ENCODE measurements around the gene YPEL2.

YPEL2 gene

GRCh38 chr17:59357219-59357697, 25.8 kb downstream of the YPEL2 start:
- DNase-seq: no peak

- peak; percentile 73 for DNase-seq
Observed at GRCh38 chr17:59357929-59358328, 26.5 kb downstream of the YPEL2 start.

GRCh38 chr17:59361386-59361785, 29.9 kb downstream of the YPEL2 start:
- peak; percentile 85 for DNase-seq

DNA sequence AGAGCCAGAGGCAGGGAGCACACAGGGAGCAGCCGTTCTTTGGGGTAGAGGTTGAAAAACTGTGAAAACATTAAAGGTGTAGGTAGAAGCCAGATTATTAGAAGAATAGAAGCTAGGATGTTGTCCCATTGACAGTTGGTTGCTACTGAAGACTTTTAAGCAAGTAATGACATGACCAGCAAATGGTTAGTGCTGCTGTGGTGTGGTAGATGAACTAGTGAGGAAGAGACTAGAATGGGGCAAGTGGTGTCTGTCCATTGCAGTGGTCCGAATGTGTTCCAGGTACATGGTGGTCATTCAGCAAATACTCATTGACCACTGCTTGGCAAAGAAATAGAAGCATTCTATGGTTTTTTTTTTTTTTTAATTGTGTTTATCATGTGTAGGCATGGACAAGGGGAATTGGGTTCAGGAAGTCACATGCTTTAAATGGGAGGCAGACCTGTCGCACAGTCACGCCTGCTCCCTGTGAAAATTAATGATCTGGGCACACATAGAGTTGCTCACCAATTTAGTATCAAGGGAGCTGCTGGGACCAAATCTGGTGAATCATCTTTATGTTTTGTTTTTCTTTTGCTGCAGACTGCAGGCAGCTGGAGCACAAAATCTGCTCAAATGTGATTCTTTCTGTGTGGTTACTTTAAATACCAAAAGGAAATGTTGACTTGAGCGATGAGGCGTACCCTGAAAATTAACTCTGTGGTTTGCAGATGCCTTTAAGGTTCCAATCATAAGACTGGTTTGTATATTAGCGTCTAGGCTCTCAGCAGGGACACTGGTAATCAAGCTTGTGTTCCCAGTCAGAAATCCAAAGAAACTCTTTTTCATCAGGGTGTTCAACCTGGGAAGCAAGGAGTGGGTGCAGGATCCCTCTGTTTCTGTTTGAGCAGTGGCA, 30.7 kb downstream of the YPEL2 start:
- peak; percentile 90 for DNase-seq

GRCh38 chr17:59362811-59363205, 31.4 kb downstream of the YPEL2 start:
- DNase-seq: no peak

GRCh38 chr17:59365383-59365981, 34.0 kb downstream of the YPEL2 start:
- no peak for DNase-seq

DNA sequence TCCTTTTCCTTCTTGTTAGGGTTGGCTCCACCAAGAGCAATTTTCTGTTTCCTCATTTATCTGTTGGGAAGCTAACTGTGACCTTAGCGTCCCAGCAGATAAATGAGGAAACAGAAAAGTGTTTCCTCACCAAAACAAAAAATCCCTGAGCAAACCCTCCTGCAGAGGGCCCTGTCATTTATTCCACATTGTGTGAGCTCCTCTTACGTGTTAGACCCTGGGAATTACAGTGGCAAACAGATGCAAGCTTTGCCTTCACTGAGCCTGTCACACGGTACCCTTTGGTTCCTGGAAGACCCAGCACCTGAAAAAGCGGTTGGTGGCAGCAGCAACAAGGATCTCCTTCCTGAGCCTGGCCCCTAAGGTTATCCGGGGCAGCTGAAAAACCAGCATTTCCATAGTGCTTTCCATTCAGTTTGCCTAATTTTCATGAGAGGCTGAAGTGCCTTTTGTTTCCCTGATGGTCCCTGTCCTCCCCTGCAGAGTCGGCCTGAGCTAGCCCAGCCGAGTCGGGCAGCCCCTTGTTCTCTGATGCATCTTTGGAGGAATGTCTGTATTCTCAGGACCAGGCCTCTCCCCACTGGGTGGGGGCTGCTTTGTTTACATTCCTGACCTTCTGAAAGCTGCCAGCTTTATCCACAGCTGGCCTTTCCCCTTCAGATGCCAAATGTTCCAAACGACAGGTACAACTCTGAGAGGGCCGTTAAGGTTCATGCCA, 34.7 kb downstream of the YPEL2 start:
- no peak for DNase-seq

GRCh38 chr17:59366773-59367656, 35.6 kb downstream of the YPEL2 start:
- peak; percentile 25 for DNase-seq

DNA sequence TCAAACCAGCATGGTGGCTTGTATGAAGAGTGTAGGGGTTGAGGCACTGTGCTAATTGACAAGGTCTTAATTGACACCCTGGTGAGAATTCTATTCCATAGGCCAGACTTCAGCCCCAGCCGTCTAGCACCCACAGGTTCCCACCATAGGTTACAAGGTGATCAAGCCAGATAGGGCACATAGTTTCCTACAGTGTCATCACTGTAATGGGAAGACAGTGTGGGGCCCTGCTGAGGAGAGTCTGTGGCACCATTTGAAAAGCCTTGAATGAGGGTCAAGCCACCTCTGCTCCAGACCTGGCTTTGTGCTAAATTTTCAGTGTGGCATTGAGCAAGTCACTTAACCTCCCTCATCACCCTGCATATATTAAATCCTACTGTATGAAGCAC, 36.2 kb downstream of the YPEL2 start:
- no peak for DNase-seq

DNA sequence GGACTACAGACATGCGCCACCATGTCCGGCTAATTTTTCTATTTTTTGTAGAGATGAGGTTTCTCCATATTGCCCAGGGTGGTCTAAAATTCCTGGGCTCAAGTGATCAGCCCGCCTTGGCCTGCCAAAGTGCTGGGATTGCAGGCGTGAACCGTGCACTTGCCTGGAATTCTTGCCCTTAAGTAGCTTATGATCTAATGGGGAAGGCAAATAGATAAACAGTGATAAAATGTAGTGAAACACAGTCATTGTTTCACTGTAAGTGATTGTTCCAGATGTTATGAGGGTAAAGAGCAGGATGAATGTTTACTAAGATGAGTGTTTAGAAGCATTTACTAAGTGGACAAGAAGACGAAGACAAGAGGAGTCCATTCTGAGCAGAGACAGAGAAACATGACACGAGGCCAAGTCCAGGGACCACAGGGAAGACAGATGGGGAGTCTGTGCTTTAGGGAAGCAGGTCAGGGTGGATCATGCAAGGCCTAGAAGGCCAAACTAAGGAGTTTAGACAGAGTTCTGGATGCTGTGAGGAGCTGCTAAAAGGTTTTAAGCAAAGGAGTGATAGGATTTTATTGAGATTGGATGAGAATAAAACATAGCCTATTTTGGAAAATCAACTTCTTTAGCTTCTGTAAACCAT, 36.9 kb downstream of the YPEL2 start:
- DNase-seq: no peak

DNA sequence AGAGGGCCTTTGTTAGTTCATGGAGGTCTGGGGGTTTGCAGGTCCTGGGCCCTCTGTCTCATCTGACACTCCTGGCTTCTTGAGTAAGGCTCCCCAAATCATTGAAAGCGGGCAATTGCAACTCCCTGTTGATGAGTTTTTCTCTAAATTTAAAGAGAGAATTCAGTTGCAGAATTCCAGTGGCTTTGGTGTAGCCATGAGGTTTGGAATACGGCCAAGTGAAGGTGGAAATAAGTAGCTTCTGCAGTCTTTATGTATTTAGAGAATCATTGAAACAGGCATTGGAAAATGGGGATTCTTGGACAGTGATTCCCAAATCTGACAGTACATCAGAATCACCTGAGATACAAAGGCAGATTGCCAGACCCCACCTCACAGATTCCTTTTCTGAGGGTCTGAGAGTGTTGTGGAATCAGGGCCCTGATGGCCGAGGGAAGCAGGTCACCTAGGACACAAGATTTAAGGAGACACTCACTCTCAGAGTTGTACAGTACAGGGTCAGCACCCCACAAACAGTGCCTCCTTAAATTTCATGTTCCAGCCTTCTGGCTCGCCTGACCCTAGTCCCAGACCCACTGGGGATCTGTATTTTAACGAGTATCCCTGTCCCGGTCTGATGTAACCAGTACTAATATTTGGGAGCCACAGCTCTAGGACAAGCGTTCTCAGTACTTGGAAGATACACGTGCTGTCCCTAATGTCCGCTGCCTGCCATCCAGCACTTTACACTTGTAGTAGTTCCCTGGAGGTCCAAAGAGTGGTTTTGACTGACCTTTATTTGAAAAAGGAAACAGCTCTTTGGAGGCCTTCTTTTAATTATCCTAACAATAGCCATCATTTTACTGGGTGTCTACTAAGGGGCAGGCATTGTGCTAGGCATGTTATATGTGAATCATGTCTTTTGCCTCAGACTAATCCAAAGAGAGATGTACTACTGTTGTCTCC, 37.8 kb downstream of the YPEL2 start:
- no peak for DNase-seq

DNA sequence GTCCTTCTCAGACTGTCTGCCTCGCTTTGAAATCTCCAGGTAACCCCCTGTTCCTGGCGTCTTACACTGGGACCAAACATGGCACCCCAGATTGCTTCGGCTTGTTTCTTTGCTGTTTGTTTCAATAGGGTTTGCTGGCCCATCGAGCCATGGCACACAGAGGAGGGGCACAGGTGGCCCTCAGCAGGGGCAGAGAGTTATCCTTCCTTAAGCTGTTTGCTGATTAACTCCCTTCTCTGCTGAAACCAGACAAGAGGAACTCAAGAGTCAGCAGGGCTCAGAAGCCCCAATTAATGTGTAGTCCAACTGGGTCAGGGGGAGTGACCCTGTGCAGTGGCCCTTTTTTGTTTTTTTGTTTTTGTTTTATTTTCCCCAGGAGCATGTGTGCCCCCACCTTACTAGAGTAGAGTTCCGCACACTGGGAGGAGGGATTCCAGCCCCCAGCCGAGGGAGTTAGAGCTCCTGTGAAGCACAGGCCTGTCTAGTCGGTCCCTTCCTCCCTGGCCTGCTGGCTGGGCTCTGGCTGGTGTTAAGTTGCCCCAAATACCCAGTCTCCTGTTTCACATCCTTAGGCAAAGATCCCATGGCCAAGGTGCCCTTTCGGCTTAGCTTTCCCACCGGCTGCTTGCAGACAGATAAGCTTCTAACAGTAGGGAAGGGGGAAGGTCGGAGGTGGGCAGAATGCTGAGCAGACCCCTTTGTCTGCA, 39.3 kb downstream of the YPEL2 start:
- DNase-seq: no peak

- DNase-seq: no peak
Observed at GRCh38 chr17:59371416-59372100, 40.1 kb downstream of the YPEL2 start.

- DNase-seq: peak; percentile 35
Observed at GRCh38 chr17:59372138-59372751, 40.8 kb downstream of the YPEL2 start.

DNA sequence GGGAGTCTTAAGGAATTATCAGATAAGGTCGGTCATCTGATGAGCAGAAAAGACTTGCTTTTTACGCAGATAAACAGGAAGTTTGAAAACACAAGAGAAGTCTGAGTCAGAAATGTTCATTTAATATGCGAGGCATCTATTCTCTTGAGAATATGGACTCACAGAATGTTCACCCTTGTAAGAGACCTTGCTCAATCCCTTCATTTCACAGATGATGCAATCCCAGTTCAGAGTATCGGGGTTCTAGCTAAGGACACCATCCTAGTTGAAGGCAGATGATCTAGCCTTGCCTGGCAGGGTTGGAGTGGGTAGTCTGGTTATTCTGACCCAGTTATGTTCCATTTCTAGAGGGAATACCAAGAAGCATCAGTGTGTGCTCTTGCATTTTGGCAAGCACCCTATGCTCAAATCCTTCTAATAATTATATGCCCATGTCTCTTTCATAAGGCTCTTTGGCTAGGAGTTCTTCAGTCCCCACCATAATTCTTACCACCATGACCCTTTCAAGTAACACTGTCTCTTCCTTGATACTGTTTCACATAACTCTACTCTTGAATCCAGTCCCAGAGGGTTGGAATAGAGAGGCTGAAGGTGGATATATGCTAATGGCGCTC, 42.5 kb downstream of the YPEL2 start:
- DNase-seq: peak; percentile 79

GRCh38 chr17:59374612-59375011, 43.2 kb downstream of the YPEL2 start:
- DNase-seq: no peak

DNA sequence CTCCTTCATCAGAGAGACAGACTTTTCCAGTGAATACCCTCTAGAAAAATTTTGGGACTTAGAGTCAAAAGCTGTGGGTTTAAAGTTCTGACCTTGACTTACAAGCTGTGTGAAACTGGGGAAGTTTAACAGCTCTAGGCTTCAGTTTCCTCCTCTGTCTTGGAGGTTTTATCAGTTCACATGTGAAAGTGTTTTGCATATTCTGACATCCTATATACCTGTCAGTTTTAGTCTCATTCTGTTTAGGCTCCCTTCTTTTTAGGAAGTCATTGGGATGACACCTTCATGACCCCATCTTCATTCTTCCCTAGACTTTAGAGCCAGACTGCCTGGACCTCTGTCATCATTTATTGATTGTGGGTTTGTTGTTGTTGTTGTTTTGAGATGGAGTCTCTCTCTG, 44.4 kb downstream of the YPEL2 start:
- DNase-seq: no peak

GRCh38 chr17:59376506-59376905, 45.1 kb downstream of the YPEL2 start:
- no peak for DNase-seq

DNA sequence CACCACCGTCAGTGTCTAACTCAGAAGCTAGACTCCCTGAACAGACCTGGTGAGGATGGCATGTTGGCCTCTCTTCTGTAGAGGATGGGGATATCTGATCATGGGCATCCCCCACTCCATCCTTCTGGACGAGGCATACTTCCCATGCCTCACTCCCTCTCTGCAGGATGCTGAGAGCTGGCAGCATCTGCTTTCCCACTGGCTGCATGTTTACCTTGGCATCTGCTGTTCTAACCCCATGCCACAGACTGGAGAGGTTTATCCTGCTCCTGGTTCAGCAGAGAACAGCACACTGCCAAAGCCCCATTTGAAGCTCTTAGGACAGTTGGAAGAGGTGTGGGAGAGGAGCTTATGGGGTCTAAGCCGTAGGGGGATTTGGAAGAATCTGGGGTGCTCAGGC, 46.0 kb downstream of the YPEL2 start:
- DNase-seq: no peak

Data from HCEC 1CT (cell line).